Type B pancreatic cell (in vitro differentiated cells): ENCODE results near the gene KIF2B. TPM values are rescaled to one million over a fixed set of nuclear protein-coding genes. Genes with fewer than 3 reads are reported as not detected.
"Not testable (repeated sequence)": the region's sequence is repeated elsewhere in the genome, so short reads cannot be mapped to it uniquely, and the experiment has no call there.

Experiments used
- DNase-seq: peaks from one replicate; pipeline ENCODE4 v3.0.0; 2021; ENCODE audit warnings: mixed read lengths; ENCODE audit not compliant: unreplicated experiment; ENCODE audit errors: extremely low spot score
- H3K27ac Mint-ChIP-seq: 2 replicates; pipeline ENCODE4 v1.8.0; 2021; ENCODE audit warnings: mild to moderate bottlenecking, mixed read lengths
- H3K27me3 Mint-ChIP-seq: 2 replicates; pipeline ENCODE4 v1.8.0; 2021; ENCODE audit warnings: mixed read lengths
- H3K36me3 Mint-ChIP-seq: 2 replicates; pipeline ENCODE4 v1.8.0; 2021; ENCODE audit warnings: mixed read lengths
- H3K4me1 Mint-ChIP-seq: one replicate; pipeline ENCODE4 v1.8.0; 2021; ENCODE audit warnings: mixed read lengths; ENCODE audit not compliant: unreplicated experiment
- H3K4me3 Mint-ChIP-seq: 2 replicates; pipeline ENCODE4 v1.8.0; 2021; ENCODE audit warnings: mild to moderate bottlenecking, mixed read lengths
- H3K9me3 Mint-ChIP-seq: 2 replicates; pipeline ENCODE4 v1.8.0; 2021; ENCODE audit warnings: mixed read lengths
- CTCF ChIP-seq: fragments of 200-600 bp; sonication (generic); conservative IDR thresholded peaks from 2 replicates; pipeline ENCODE4 v1.5.0; 2021; ENCODE audit warnings: antibody characterized with exemption, mild to moderate bottlenecking
- total RNA-seq: library from RNA; stranded (reverse); gene quantifications from 2 replicates; pipeline ENCODE4 v1.2.1, GENCODE V29; 2021; ENCODE audit warnings: low replicate concordance

The KIF2B gene
- total RNA-seq, 1 donor from 2014 or later, result not detected

- DNase-seq, result no peak
- Mint-ChIP-seq H3K36me3 (no peaks in the 10 kb centered on the region), H3K4me3 (no peak overlapping the region), H3K27me3 (no peaks in the 10 kb centered on the region), H3K9me3 (no peaks in the 10 kb centered on the region), H3K27ac (no peak overlapping the region), H3K4me1 (no peaks in the 10 kb centered on the region)
- no peak for TF ChIP-seq CTCF
These were observed 21.9 kb downstream of the KIF2B start for GRCh38 chr17:53844491-53845107.

GRCh38 chr17:53871128-53871527 is 48.4 kb downstream of the KIF2B start:
- H3K4me3 Mint-ChIP-seq, H3K9me3 Mint-ChIP-seq, H3K36me3 Mint-ChIP-seq, H3K27ac Mint-ChIP-seq, H3K4me1 Mint-ChIP-seq, H3K27me3 Mint-ChIP-seq, DNase-seq: not testable (repeated sequence)
